Measurements from ENCODE around the gene MASP1. TPM values are rescaled to one million over a fixed set of nuclear protein-coding genes. Genes with fewer than 3 reads are reported as not detected.

MASP1 gene
- total RNA-seq, 1 experiment from 2014 or later = not detected

DNA sequence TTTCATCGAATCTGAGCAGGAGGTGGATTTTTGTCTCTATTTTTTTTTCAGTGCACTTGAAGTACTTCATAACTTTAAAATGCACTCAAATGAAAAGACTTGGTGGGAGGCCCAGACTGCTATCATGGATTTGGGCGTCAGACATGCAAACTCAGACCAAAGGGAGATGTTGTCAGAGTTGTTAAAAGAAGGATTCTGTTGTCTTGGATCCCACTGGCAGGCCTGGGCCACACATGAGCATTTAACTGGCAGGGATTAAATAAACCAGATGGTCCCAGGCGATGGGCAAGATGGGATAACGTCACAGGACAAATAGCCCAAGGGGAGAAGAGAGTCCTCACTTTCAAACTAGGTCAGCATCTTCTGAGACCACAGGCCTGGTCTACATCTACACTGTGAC lies 78.8 kb downstream of the MASP1 start:
- no peak overlapping the region for H3K4me3 ChIP-seq (ENCODE audit: low read depth in 2 of 2, low read length in 2 of 2)
- no peak for TF ChIP-seq TCF7L2 (IDR thresholded peaks at IDR 0.05; ENCODE audit: low read depth, low read length)
- TF ChIP-seq SIN3A (IDR thresholded peaks at IDR 0.05; ENCODE audit: borderline replicate concordance, insufficient read depth, low read depth, low read length) = no peak
- TF ChIP-seq REST (IDR thresholded peaks at IDR 0.05; ENCODE audit: insufficient read depth in 1 of 2, low read depth in 2 of 2, low read length in 1 of 2) = no peak
- TF ChIP-seq, protein P1, sequence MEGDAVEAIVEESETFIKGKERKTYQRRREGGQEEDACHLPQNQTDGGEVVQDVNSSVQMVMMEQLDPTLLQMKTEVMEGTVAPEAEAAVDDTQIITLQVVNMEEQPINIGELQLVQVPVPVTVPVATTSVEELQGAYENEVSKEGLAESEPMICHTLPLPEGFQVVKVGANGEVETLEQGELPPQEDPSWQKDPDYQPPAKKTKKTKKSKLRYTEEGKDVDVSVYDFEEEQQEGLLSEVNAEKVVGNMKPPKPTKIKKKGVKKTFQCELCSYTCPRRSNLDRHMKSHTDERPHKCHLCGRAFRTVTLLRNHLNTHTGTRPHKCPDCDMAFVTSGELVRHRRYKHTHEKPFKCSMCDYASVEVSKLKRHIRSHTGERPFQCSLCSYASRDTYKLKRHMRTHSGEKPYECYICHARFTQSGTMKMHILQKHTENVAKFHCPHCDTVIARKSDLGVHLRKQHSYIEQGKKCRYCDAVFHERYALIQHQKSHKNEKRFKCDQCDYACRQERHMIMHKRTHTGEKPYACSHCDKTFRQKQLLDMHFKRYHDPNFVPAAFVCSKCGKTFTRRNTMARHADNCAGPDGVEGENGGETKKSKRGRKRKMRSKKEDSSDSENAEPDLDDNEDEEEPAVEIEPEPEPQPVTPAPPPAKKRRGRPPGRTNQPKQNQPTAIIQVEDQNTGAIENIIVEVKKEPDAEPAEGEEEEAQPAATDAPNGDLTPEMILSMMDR (IDR thresholded peaks at IDR 0.05) = no peak
- TF ChIP-seq POLR2AphosphoS5 (IDR thresholded peaks at IDR 0.05; ENCODE audit: low read depth, low read length) = no peak
- DNase-seq (ENCODE audit: low read depth, low spot score) = no peak
- no peak for ATAC-seq
- H3K27me3 ChIP-seq (ENCODE audit: control insufficient read depth, insufficient read depth, low read length) = peaks cover 24% of the 10 kb centered on the region
- no peaks in the 10 kb centered on the region for H3K4me1 ChIP-seq (ENCODE audit: control insufficient read depth, insufficient read depth, low read length)
- H3K27ac ChIP-seq (ENCODE audit: low read length) = no peak overlapping the region
- POLR2A ChIA-PET = no interaction called here
- intact Hi-C loops (cut with micrococcal nuclease; ENCODE audit: unreplicated experiment) (no loop called here), in situ Hi-C loops (cut with HindIII; ENCODE audit: low pct_unique_long_range_greater_than_20kb, low sequenced_read_pairs) (no loop called here)
- H3K9me3 ChIP-seq (ENCODE audit: control insufficient read depth, insufficient read depth, low read depth, low read length) = no peaks in the 10 kb centered on the region
- no TSS peak for BruUV-seq (replicated peaks)
- H3K36me3 ChIP-seq (ENCODE audit: control insufficient read depth, insufficient read depth, low read length) = no peaks in the 10 kb centered on the region
- CTCF ChIA-PET = no interaction called here

GRCh38 chr3:187212196-187212545 lies 79.4 kb downstream of the MASP1 start:
- intact Hi-C loops (cut with micrococcal nuclease; ENCODE audit: unreplicated experiment) = no loop called here
- peaks cover 23% of the 10 kb centered on the region for H3K27me3 ChIP-seq (ENCODE audit: control insufficient read depth, insufficient read depth, low read length)
- no peaks in the 10 kb centered on the region for H3K4me1 ChIP-seq (ENCODE audit: control insufficient read depth, insufficient read depth, low read length)
- TF ChIP-seq POLR2AphosphoS5 (IDR thresholded peaks at IDR 0.05; ENCODE audit: low read depth, low read length) = no peak
- TF ChIP-seq SIN3A (IDR thresholded peaks at IDR 0.05; ENCODE audit: borderline replicate concordance, insufficient read depth, low read depth, low read length) = no peak
- no peak for TF ChIP-seq TCF7L2 (IDR thresholded peaks at IDR 0.05; ENCODE audit: low read depth, low read length)
- TF ChIP-seq, protein P1 (IDR thresholded peaks at IDR 0.05) = no peak
- TF ChIP-seq REST (IDR thresholded peaks at IDR 0.05; ENCODE audit: insufficient read depth in 1 of 2, low read depth in 2 of 2, low read length in 1 of 2) = no peak
- BruUV-seq (replicated peaks) = no TSS peak
- H3K36me3 ChIP-seq (ENCODE audit: control insufficient read depth, insufficient read depth, low read length) = no peaks in the 10 kb centered on the region
- no peak overlapping the region for H3K4me3 ChIP-seq (ENCODE audit: low read depth in 2 of 2, low read length in 2 of 2)
- ChIA-PET CTCF (no interaction called here), POLR2A (no interaction called here)
- ATAC-seq (no peak), DNase-seq (ENCODE audit: low read depth, low spot score) (no peak)
- in situ Hi-C loops (cut with HindIII; ENCODE audit: low pct_unique_long_range_greater_than_20kb, low sequenced_read_pairs) = no loop called here
- no peak overlapping the region for H3K27ac ChIP-seq (ENCODE audit: low read length)
- H3K9me3 ChIP-seq (ENCODE audit: control insufficient read depth, insufficient read depth, low read depth, low read length) = no peaks in the 10 kb centered on the region
